Measurements from ENCODE around the gene DNMT3A. TPM values are rescaled to one million over a fixed set of nuclear protein-coding genes. Genes with fewer than 3 reads are reported as not detected.

Gene DNMT3A
- total RNA-seq, 1 experiment from 2014 or later, result 12.2 TPM

DNA sequence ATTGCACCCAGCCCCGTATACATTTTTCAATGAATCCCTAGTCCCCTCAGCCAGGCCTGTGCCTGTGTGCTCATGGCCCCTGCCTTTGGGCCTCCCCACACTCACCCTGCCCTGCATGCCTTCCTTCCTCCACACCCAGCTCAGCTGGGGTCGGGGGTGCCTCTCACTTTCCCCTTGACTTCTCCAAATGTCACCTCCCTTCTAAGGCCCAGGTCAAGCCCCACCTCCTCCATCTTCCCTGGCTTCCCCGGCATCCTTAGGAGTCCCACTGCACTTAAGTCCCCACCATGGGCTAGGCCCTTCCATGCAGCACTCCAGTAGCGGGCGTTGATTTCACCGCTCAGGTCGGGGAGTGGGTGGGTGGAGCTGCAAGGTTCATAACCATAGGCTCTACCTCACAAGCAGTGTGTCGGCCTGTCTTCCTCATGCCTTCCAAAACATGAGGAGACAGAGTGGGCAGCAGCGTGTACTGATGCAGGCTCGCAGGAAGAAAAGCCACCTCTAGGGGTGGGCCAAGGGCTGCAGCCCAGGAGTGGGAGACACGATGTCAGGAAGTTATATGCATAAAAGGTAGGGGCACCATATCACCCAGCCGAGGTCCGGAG, 47.7 kb downstream of the DNMT3A start:
- TF ChIP-seq, protein P1, sequence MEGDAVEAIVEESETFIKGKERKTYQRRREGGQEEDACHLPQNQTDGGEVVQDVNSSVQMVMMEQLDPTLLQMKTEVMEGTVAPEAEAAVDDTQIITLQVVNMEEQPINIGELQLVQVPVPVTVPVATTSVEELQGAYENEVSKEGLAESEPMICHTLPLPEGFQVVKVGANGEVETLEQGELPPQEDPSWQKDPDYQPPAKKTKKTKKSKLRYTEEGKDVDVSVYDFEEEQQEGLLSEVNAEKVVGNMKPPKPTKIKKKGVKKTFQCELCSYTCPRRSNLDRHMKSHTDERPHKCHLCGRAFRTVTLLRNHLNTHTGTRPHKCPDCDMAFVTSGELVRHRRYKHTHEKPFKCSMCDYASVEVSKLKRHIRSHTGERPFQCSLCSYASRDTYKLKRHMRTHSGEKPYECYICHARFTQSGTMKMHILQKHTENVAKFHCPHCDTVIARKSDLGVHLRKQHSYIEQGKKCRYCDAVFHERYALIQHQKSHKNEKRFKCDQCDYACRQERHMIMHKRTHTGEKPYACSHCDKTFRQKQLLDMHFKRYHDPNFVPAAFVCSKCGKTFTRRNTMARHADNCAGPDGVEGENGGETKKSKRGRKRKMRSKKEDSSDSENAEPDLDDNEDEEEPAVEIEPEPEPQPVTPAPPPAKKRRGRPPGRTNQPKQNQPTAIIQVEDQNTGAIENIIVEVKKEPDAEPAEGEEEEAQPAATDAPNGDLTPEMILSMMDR (conservative IDR thresholded peaks at IDR 0.05; ENCODE audit: low read depth, low read length), result no peak
- no peak for TF ChIP-seq EZH2 (IDR thresholded peaks at IDR 0.05; ENCODE audit: low read length, unreplicated experiment)
- no peak for TF ChIP-seq EZH2phosphoT487 (IDR thresholded peaks at IDR 0.05; ENCODE audit: borderline replicate concordance, low read length)
- Histone ChIP-seq H3K79me2 (ENCODE audit: low read length) (no peaks in the 10 kb centered on the region), H3F3A (ENCODE audit: low read length, unreplicated experiment) (no peaks in the 10 kb centered on the region), H3K36me3 (ENCODE audit: low read depth, low read length) (no peaks in the 10 kb centered on the region), H4K20me1 (ENCODE audit: low read length) (no peaks in the 10 kb centered on the region), H3K4me3 (ENCODE audit: low read length) (no peak overlapping the region), H3K27me3 (ENCODE audit: low read length) (no peaks in the 10 kb centered on the region), H3K27ac (ENCODE audit: low read length) (no peak overlapping the region), H3K9me2 (replicated peaks; ENCODE audit: low read length) (no peaks in the 10 kb centered on the region), H2AFZ (ENCODE audit: low read length) (no peak overlapping the region), H3K4me1 (ENCODE audit: insufficient read depth, low read length) (peaks cover 8% of the 10 kb centered on the region), H3K9me3 (ENCODE audit: low read length) (no peaks in the 10 kb centered on the region), H3K4me2 (ENCODE audit: low read length) (no peak overlapping the region), H3K9ac (ENCODE audit: low read length) (no peak overlapping the region)
- no peak for ATAC-seq
- POLR2A ChIA-PET (ENCODE audit: unreplicated experiment), result no interaction called here
- CTCF ChIA-PET, result interaction anchor here (0.6 kb wide), 1 partner anchor 12 kb away, joined by 3 read pairs; no protein-coding TSS in a partner anchor
- intact Hi-C loops (cut with micrococcal nuclease), result no loop called here
- no peak for DNase-seq
- BruUV-seq (replicated peaks), result no TSS peak

DNA sequence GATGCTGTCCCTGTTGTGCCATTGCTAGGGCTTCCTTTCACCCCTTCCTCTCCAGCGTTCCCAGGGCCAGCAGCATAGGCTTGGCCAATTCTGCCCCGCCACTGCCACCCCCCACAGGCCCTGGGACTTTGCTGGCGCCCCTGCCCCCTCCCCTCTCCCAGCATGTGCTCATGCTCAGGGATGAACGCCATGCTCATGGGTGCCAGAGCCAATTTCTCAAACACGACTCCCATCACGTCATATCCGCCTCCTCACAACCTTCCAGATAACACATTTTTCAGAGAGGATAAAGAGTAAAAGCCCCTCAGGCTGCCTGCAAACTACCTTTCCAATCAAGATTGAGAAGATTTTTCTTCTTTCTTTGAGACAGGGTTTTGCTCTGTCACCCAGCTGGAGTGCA, 48.6 kb downstream of the DNMT3A start:
- Histone ChIP-seq H3F3A (ENCODE audit: low read length, unreplicated experiment) (no peaks in the 10 kb centered on the region), H3K9ac (ENCODE audit: low read length) (no peak overlapping the region), H3K4me1 (ENCODE audit: insufficient read depth, low read length) (peaks cover 8% of the 10 kb centered on the region), H3K79me2 (ENCODE audit: low read length) (no peaks in the 10 kb centered on the region), H3K4me2 (ENCODE audit: low read length) (no peak overlapping the region), H2AFZ (ENCODE audit: low read length) (no peak overlapping the region), H3K9me2 (replicated peaks; ENCODE audit: low read length) (no peaks in the 10 kb centered on the region), H3K27ac (ENCODE audit: low read length) (no peak overlapping the region), H3K4me3 (ENCODE audit: low read length) (no peak overlapping the region), H4K20me1 (ENCODE audit: low read length) (no peaks in the 10 kb centered on the region), H3K36me3 (ENCODE audit: low read depth, low read length) (no peaks in the 10 kb centered on the region), H3K27me3 (ENCODE audit: low read length) (no peaks in the 10 kb centered on the region), H3K9me3 (ENCODE audit: low read length) (no peaks in the 10 kb centered on the region)
- ATAC-seq (no peak), DNase-seq (no peak)
- ChIA-PET POLR2A (ENCODE audit: unreplicated experiment) (no interaction called here), CTCF (no interaction called here)
- TF ChIP-seq EZH2 (IDR thresholded peaks at IDR 0.05; ENCODE audit: low read length, unreplicated experiment) (no peak), EZH2phosphoT487 (IDR thresholded peaks at IDR 0.05; ENCODE audit: borderline replicate concordance, low read length) (no peak)
- TF ChIP-seq, protein P1 (conservative IDR thresholded peaks at IDR 0.05; ENCODE audit: low read depth, low read length), result no peak
- intact Hi-C loops (cut with micrococcal nuclease), result no loop called here
- BruUV-seq (replicated peaks), result no TSS peak

DNA sequence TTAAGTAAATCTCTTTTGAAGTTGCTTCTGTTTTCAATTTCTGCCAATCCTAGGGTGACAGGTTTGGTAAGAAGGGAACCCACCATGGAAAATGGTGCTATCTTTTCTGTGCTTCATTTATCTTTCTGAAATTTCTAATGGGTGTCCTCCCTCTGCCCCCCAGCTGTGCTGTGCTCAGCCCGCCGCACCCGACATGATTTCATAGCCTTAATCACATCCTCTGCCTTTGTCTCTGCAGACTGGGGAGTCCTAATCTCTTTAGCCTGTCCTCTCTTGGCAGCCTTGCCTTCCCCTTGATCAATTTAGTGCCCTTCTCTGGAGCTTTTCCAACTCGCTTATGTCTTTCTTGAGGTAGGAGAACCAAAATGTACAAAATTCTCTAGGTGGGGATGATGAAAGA, 49.3 kb downstream of the DNMT3A start:
- no TSS peak for BruUV-seq (replicated peaks)
- Histone ChIP-seq H3K4me3 (ENCODE audit: low read length) (no peak overlapping the region), H3K36me3 (ENCODE audit: low read depth, low read length) (no peaks in the 10 kb centered on the region), H3K9me3 (ENCODE audit: low read length) (no peaks in the 10 kb centered on the region), H3F3A (ENCODE audit: low read length, unreplicated experiment) (no peaks in the 10 kb centered on the region), H3K79me2 (ENCODE audit: low read length) (no peaks in the 10 kb centered on the region), H3K4me2 (ENCODE audit: low read length) (no peak overlapping the region), H2AFZ (ENCODE audit: low read length) (no peak overlapping the region), H4K20me1 (ENCODE audit: low read length) (no peaks in the 10 kb centered on the region), H3K27me3 (ENCODE audit: low read length) (no peaks in the 10 kb centered on the region), H3K9me2 (replicated peaks; ENCODE audit: low read length) (no peaks in the 10 kb centered on the region), H3K27ac (ENCODE audit: low read length) (no peak overlapping the region), H3K4me1 (ENCODE audit: insufficient read depth, low read length) (peaks cover 8% of the 10 kb centered on the region), H3K9ac (ENCODE audit: low read length) (no peak overlapping the region)
- DNase-seq (no peak), ATAC-seq (no peak)
- ChIA-PET CTCF (no interaction called here), POLR2A (ENCODE audit: unreplicated experiment) (no interaction called here)
- intact Hi-C loops (cut with micrococcal nuclease), result no loop called here
- TF ChIP-seq EZH2 (IDR thresholded peaks at IDR 0.05; ENCODE audit: low read length, unreplicated experiment), result no peak

Data from PC-3 (cell line).